ENCODE results near the gene METTL3.

Gene METTL3

DNA sequence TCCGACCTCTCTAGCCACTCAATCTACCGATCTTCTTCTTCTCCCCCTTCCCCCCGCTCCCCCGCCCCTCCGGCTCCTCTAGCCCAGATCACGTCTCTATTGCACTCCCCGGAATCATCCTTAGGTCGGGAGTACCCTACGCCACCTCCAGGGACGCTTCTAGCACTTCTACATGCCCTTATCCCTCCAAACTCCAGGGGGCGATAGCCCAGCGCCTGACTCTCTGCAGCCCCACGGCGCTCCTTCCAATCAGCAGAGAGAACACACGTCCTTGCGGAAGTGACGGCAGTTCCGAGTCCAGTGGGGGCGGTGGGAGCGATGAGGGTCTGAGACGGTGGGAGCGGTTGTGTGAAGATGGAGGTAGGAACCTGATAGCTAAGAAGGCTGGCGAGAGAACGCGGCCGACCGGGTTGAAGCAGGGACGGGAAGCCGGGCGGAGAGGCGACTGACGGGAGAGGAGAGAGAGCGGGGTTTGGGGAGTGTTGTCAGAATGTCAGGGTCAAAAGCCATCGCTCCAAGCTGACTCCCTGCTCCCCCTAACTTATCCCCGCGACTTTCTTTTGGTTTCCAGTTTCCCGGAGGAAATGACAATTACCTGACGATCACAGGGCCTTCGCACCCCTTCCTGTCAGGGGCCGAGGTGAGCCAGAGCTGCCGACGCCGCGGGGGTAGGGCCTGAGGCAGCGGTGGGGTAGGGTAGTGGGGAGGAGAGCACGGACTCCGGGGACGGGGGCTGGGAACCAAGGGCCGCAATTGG is 34.0 kb downstream of the METTL3 start, which contains the start of the genes RAB2B and TOX4:
TSS of gene RAB2B (minus strand) at position 35 of the 757 bp plus-strand sequence. CDS start 87 bp downstream, outside the sequence.
TSS of gene TOX4 (plus strand) at position 271 of the 757 bp plus-strand sequence. CDS start at position 355, 84 bp downstream.
- peak; percentile 81 for TF ChIP-seq POLR2A (IDR thresholded peaks at IDR 0.05; ENCODE audit: low read length)
- TF ChIP-seq GATA1 (IDR thresholded peaks at IDR 0.05; ENCODE audit: low read depth, low read length): no peak

DNA sequence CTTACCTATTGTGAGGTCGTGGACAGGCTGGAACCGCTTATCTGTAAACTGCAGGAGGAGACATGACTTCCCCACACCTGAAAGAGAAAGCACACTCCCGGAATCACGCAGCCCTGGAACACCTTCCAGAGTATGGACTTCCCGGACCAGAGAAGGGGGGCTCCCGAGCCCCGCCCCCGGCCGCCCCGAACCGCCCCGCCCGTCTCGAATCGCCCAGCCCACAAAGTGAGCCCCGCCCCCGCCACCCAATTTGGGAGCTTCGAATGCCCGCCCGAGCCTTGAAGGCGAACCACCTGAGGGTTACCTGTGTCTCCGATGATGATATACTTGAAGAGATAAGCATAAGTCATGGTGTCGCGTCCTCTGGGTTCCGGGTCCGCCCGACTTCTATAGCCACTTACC is 34.6 kb downstream of the METTL3 start:
- DNase-seq: peak in 1 of 2 experiments; percentile 93
- TF ChIP-seq GATA1 (IDR thresholded peaks at IDR 0.05; ENCODE audit: low read depth, low read length) (no peak), POLR2A (IDR thresholded peaks at IDR 0.05; ENCODE audit: low read length) (no peak)

More for the DNA sequence above, 34.0 kb downstream of the METTL3 start, which contains the start of the genes RAB2B and TOX4:
- DNase-seq: peak; percentile 98

DNA sequence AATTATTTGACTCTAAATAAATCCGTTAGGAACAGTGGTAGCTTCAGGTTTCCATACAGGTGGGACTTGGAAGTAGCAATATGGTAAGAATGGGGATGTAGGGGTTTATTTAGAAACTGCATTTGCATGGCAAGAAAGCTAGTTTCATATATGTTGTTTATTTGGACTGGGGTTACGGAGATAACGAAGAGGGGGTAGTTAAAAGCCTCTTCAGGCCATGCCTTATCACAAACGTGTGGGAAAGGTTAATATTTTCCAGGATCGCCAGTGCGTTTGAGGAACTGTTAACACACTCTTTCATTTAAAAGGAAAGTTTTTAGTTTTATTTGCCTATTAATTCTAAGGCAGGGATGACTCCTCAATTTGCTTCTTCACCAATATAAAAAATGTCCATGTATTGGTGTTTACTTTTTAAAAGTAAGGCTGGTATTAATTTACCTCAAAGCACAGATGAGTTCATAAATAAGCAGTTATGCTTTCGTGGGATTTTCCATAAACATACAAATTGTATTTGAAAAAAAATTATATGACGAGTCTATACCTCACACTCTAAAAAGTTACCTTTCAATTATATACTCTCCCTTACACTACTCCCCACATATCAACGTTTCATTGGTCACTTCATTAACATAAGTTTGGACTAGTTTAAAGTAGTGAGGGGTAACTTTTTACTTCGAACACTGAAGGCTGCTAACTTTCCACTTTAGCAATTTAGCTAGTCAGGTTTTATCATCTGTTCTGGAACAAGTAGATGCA is 35.2 kb downstream of the METTL3 start:
- TF ChIP-seq GATA1 (IDR thresholded peaks at IDR 0.05; ENCODE audit: low read depth, low read length) (no peak), POLR2A (IDR thresholded peaks at IDR 0.05; ENCODE audit: low read length) (no peak)
- peak; percentile 31 to 46 for DNase-seq

DNA sequence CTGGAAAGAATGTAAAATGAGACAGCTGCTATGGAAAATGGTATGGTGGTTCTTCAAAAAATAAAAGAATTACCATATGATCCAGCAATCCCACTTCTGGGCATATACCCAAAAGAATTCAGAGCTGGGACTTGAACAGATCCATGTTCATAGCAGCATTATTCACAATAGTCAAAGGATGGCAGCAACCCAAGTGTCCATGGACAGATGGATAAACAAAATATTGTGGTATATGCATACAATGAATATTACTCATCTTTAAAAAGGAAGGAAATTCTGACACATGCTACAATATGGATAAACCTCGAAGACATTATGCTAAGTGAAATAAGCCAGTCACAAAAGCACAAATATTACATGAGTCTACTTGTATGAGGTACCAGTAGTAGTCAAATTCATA is 43.5 kb downstream of the METTL3 start:
- no peak for TF ChIP-seq GATA1 (IDR thresholded peaks at IDR 0.05; ENCODE audit: low read depth, low read length)
- TF ChIP-seq POLR2A (IDR thresholded peaks at IDR 0.05; ENCODE audit: low read length): no peak
- DNase-seq: no peak

DNA sequence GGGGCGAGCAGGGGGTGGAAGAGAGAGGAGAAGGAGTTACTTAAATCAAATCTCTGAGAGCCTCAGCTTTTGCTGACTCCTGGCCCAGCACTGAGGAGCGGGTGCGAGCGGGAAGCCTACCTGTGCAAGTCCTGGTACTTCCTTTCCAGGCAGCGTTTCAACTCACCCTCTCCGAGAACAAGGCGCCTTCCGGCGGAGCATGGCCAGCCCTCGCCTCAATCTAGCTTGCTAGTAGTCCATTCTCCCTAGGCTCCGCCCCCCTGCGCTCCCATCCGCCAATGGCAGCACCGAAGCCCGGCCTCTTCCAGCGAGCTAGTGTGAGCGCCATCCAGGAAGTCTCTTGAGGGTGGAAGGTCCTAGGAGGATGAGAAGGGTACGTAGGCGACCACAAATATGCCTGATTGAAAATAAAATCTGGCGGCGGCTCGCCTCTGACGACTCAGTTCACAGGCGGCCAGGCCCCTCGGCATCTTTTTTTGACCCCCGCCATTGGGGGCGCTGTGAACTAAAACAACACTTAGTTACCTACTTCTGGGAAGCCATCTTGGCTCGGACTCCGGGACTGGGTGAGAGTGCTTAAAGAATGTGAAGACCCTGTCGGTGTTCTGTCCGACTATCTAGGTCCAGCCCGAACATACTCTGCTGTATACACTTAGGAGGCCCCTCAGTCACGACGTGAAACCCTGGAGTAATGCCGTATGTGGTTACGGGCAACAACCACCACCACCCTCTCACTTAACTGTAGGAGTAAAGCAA is 55.0 kb downstream of the METTL3 start, which contains the start of gene CHD8:
TSS of gene CHD8 (minus strand) at position 212 of the 756 bp plus-strand sequence. CDS start 24,480 bp downstream, outside the sequence.
- peak; percentile 100 for DNase-seq
- TF ChIP-seq GATA1 (IDR thresholded peaks at IDR 0.05; ENCODE audit: low read depth, low read length) (no peak), POLR2A (IDR thresholded peaks at IDR 0.05; ENCODE audit: low read length) (peak; percentile 85)

DNA sequence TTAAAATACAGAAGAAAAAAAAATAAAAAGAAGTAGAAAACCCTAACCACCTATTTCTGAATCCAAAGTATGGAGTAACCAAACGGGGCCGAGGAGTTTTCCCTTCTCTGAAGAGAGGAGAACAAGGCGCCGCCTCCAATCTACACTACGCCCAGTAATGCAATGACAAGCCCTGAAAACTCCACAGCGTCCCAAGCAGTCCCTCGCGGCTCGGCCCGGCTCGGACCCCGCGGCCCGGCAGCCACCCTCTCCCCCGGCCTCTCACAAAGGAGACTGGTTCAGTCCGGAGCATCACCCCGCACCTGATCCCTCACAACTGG is 55.6 kb downstream of the METTL3 start:
- TF ChIP-seq POLR2A (IDR thresholded peaks at IDR 0.05; ENCODE audit: low read length) (no peak), GATA1 (IDR thresholded peaks at IDR 0.05; ENCODE audit: low read depth, low read length) (no peak)
- DNase-seq: peak; percentile 75 to 83

DNA sequence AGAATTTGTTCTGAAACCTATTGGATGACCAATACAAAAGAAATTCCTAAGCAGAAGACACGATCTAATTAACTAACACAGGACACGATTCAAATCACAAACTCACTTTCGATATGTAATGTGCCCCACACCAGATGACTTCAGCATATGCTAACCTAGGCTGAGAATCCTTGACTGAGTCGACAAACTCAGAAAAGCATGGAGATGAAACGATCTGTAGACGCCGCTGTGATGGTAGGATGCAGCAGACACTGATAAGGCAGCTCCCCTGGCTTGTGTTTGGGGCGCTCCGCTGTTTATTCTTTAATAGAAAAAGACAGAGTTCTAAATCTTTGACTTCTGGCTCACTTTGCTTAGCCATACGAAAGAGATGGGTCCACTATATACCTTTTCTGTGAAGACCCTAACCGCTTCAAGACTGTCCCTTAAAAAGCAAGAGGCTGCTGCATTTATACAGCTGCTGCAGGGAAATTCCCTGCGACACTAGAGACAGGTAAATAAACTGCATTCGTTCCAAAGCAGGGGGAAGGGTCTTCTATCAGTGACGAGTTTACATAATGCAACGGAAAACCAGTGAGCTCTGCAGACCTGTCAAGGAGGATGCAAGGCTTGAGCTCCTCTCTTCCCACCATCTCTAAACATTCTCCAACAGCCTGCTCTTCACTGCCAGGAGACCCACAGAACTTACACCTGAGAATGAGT is 56.1 kb downstream of the METTL3 start:
- DNase-seq: peak; percentile 45 to 49
- TF ChIP-seq GATA1 (IDR thresholded peaks at IDR 0.05; ENCODE audit: low read depth, low read length): no peak
- no peak for TF ChIP-seq POLR2A (IDR thresholded peaks at IDR 0.05; ENCODE audit: low read length)

DNA sequence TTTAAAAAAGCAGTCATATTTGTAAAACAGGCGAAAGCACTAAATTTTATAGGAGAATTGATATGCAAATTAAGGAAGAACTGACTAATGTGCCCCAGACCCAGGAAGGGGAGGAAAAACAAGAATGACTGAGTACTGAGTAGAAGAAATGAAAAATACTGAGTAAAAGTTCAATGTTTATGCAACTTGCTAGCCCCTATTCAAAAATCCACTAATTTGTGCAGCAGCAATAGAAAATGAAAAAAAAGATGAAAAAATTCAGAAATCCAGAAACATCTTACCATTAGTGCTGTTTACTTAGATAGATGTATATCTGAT is 61.3 kb downstream of the METTL3 start:
- no peak for DNase-seq
- TF ChIP-seq POLR2A (IDR thresholded peaks at IDR 0.05; ENCODE audit: low read length): no peak
- TF ChIP-seq GATA1 (IDR thresholded peaks at IDR 0.05; ENCODE audit: low read depth, low read length): no peak
